ENCODE measurements around the gene NDUFB7.

NDUFB7 gene

DNA sequence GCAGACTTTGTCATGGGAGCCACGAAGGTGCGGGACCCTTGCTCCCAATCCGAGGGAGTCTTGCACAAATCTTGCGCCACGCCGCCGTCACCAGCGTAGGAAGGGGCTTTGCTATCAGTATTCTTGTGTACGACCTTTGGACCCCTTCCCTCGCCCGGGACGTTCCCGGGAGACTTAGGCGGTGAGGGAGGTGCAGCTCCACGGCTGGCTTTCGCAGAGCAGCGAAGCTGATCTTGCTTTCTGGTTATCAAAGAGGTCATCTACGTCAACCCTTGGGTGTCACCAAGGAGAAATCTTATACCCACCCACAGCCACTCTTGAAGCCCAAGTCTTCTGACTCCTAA is 41.9 kb downstream of the NDUFB7 start:
- DNase-seq (ENCODE audit: low read depth in 2 of 2): no peak
- peak overlapping the region; percentile 92 to 97 for H3K4me3 ChIP-seq (replicated peaks in 1 of 2; ENCODE audit: low read depth in 2 of 2, low read length in 2 of 2)
- TF ChIP-seq, protein P1, sequence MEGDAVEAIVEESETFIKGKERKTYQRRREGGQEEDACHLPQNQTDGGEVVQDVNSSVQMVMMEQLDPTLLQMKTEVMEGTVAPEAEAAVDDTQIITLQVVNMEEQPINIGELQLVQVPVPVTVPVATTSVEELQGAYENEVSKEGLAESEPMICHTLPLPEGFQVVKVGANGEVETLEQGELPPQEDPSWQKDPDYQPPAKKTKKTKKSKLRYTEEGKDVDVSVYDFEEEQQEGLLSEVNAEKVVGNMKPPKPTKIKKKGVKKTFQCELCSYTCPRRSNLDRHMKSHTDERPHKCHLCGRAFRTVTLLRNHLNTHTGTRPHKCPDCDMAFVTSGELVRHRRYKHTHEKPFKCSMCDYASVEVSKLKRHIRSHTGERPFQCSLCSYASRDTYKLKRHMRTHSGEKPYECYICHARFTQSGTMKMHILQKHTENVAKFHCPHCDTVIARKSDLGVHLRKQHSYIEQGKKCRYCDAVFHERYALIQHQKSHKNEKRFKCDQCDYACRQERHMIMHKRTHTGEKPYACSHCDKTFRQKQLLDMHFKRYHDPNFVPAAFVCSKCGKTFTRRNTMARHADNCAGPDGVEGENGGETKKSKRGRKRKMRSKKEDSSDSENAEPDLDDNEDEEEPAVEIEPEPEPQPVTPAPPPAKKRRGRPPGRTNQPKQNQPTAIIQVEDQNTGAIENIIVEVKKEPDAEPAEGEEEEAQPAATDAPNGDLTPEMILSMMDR (IDR thresholded peaks at IDR 0.05; ENCODE audit: low read depth, low read length): no peak

DNA sequence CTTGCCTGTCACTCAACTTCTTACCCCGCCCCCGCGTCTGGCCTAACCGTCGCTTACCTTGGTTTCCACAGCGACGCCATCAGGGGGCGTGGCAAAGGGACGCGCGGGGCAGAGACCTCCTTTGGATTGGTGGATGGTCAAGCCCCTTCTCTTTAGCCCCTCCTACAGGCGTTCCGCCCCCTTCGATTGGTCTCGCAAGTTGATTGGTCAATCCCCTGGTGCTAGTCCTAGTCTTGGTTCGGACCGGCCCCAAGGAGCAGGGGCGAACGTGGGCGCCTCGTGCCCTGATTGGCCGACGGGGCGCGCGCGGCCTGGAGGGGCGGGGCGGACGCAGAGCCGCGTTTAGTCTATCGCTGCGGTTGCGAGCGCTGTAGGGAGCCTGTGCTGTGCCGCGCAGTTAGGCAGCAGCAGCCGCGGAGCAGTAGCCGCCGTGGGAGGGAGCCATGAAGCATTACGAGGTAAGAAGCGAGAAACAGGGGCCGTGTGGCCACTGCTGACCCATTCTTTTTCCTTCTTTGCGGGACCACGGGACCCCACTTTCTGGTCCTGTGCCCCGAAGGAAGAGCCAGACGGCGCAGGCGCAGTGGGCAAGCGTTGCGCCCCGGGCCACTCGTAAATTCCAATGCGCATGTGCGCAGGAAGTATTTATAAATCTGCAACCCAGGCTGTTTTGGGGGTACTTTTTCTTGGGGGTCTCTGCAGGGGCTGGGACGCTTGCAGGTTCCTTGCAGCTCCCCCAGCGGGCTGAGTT is 42.4 kb downstream of the NDUFB7 start, which contains the start of gene TECR:
TECR (plus strand) TSS at position 341 of the 751 bp plus-strand sequence; CDS start at position 444, 103 bp downstream.
- H3K4me3 ChIP-seq (replicated peaks in 1 of 2; ENCODE audit: low read depth in 2 of 2, low read length in 2 of 2): peak within 1 kb of the TSS; percentile 92 to 97
- TF ChIP-seq, protein P1 (IDR thresholded peaks at IDR 0.05; ENCODE audit: low read depth, low read length): no peak
- DNase-seq (ENCODE audit: low read depth in 2 of 2): peak; percentile 100

DNA sequence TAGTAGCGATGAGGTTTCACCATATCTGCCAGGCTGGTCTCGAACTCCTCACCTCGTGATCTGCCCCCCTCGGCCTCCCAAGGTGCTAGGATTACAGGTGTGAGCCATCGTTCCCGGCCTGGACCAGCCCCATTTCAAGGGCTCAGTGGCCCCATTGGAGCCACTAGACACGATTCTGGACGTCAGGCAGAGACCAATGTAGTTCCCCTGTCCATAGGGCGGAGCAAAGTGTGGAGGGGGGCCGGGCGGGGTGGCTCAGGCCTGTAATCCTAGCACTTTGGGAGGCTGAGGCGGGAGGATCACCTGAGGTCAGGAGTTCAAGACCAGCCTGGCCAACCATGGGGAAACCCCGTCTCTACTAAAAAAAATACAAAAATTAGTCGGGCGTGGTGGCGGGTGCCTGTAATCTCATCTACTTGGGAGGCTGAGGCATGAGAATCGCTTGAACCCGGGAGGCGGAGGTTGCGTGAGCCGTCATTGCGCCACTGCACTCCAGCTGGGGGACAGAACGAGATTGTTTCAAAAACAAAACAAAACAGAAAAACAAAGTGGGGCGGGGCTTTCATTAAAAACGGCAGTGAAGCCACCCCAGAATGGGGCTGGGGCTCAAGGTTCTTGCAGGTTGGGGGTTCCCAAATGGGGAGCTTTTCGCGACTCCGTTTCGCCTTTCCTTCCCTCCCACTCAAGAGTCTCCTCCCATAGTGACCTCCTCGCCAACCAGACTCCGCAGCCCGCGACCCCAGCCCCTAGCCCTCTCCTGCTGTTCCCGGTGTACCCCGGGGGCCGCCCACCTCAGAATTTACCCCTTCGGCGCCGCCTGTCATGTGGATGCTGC is 43.2 kb downstream of the NDUFB7 start:
- H3K4me3 ChIP-seq (replicated peaks in 1 of 2; ENCODE audit: low read depth in 2 of 2, low read length in 2 of 2): peak overlapping the region; percentile 62 to 68
- TF ChIP-seq, protein P1 (IDR thresholded peaks at IDR 0.05; ENCODE audit: low read depth, low read length): no peak
- DNase-seq (ENCODE audit: low read depth in 2 of 2): no peak

DNA sequence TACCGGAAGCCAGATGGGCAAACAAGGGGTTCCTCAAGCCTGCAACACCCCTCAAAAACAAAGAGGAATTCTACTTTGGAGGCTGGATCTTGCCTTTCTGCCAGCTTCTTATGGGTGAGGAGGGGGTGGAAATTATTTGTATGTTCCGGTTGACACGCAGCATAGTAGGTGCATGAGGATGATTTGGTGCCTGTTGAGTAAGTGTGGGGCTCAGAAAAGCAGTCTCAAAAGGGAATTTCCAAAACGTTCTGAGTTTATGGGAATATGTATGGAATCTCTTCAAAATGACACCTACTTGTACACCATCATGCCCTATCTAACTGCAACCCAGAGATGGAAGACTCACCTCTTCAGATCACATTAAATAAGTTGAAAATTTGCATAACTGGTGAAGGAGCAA is 45.4 kb downstream of the NDUFB7 start:
- TF ChIP-seq, protein P1 (IDR thresholded peaks at IDR 0.05; ENCODE audit: low read depth, low read length): no peak
- no peak overlapping the region for H3K4me3 ChIP-seq (replicated peaks in 1 of 2; ENCODE audit: low read depth in 2 of 2, low read length in 2 of 2)
- no peak for DNase-seq (ENCODE audit: low read depth in 2 of 2)

DNA sequence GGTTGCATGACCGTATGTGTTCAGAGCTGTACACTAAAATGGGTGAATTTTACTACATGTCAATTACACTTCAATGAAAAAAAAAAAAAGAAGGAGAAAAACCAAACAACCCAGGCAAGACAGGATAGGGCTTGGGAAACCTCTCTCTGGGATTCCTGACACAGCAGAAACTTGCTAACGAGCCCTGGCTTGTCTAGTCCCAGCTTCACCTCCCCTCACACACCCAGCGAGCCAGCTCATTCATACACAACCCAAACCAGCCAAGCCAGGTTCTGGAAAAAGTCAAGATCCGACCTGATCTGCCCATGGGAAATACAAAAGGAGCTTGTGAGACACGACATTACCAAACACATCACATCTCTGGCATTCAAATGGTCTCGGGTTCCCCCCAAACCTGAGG is 46.1 kb downstream of the NDUFB7 start:
- no peak for DNase-seq (ENCODE audit: low read depth in 2 of 2)
- no peak overlapping the region for H3K4me3 ChIP-seq (replicated peaks in 1 of 2; ENCODE audit: low read depth in 2 of 2, low read length in 2 of 2)
- TF ChIP-seq, protein P1 (IDR thresholded peaks at IDR 0.05; ENCODE audit: low read depth, low read length): no peak

DNA sequence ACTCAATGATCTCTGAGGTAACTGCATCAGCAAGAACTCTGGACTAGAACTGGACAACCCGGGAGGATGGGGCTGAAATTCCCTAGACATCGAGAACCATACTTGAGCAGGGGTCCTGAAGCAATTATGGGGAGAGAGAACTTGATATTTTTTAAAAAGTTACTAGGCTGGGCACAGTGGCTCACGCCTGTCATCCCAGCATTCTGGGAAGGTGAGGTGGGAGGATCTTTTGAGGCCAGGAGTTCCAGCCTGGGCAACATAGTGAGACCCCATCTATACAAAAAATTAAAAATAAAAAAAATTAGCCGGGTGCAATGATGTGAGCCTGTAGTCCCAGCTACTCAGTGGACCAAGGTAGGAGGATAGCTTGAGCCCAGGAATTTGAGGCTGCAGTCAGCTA is 51.3 kb downstream of the NDUFB7 start:
- no peak overlapping the region for H3K4me3 ChIP-seq (replicated peaks in 1 of 2; ENCODE audit: low read depth in 2 of 2, low read length in 2 of 2)
- TF ChIP-seq, protein P1 (IDR thresholded peaks at IDR 0.05; ENCODE audit: low read depth, low read length): no peak
- no peak for DNase-seq (ENCODE audit: low read depth in 2 of 2)
